Activated T-cell treated with anti-CD3 and anti-CD28 coated beads for 1 hour (primary cell): ENCODE results near the gene NEURL1.
"Not testable (repeated sequence)": the region's sequence is repeated elsewhere in the genome, so short reads cannot be mapped to it uniquely, and the experiment has no call there.

Experiments
- DNase-seq: peaks from one replicate; pipeline ENCODE4 v3.0.0-alpha.2; 2020; ENCODE audit warnings: low read depth

NEURL1 gene

GRCh38 chr10:103495321-103495720 lies 1.8 kb downstream of the NEURL1 start:
- DNase-seq, result no peak

DNA sequence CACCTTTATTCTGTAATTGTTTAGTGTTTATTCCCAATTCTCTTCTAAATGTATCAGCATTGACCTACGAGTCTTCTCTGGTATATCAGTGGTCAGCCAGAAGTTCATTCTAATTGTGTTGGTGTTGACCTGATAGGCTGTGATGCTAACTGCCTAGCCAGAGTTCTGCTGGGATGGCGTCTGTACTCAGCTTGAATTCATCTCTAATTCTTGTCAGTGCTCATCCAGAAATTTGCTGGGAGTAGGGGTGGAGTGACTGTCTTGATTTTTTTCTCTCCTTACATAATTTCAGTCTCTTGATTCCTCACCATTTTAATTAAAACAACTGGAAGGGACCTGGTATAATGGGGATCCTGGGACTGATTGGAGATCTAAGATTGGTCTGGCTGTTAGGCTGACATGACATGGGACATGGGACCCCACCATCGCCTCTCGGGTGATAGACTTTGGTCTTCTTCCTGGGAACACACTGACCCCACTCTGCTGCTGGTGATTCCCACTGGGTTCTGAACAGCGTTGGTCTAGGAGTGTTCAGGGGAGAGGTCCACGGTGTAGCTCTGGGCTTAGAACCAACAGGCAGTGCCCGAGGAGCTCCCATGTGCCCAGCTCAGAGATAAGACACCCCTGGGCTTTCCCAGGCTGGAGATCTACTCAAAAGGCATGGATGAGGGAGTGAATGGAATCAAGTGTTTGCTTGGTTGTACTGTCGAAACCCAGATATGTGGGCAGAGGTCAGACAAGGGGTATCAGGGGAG lies 3.8 kb downstream of the NEURL1 start:
- no peak for DNase-seq

DNA sequence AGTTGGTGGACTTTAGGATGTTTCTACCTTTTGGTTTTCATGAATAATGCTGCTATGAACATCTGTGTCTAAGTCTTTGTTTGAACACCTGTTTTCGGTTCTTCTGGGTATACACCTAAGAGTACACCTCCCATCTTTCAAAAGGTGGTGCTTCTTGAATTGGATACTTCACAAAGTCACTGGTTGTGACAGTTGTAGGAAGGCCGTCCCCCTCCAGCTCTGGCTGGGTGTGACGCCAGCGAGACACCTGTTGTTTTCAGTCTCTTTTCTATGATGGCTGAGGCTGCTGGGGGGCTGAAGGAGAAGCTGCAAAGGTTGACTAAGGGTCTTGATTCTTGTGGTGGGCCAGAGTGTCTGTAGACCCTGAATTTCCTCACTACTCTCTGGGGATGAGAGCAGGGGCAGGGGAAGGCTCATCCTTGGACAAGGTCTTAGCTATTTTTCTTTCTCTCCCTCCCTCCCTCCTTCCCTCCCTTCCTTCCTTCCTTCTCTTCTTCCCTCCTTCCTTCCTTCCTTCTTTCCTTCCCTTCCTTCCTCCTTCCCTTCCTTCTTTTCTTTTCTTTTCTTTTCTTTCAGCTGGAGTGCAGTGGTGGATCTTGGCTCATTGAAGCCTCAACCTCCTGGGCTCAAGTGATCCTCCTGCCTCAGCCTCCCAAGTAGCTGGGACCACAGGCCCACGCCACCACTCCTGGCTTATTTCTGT lies 5.6 kb downstream of the NEURL1 start:
- DNase-seq, result no peak

- DNase-seq, result no peak
These were observed 6.4 kb downstream of the NEURL1 start for GRCh38 chr10:103499881-103500280.

DNA sequence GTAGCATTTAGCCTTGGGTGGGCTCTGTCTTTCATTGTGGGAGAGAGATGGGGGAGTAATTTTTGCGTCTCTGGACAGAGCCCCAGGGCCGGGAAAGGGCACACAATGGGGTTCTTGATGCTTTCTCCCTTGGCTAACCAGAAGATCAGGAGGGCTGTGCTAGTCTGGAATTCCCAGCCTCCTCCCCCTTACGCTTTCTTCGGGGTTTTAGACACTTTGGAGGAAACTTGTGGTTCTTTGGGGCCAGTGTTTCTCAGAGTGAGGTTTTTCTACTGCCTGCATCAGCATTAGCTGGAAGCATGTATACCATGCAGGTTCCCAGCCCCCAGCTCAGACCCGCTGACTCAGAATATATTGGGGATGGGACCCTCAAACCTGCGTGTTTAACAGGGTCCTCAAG lies 7.0 kb downstream of the NEURL1 start:
- no peak for DNase-seq

- no peak for DNase-seq
These were observed 7.7 kb downstream of the NEURL1 start for GRCh38 chr10:103501186-103501585.

DNA sequence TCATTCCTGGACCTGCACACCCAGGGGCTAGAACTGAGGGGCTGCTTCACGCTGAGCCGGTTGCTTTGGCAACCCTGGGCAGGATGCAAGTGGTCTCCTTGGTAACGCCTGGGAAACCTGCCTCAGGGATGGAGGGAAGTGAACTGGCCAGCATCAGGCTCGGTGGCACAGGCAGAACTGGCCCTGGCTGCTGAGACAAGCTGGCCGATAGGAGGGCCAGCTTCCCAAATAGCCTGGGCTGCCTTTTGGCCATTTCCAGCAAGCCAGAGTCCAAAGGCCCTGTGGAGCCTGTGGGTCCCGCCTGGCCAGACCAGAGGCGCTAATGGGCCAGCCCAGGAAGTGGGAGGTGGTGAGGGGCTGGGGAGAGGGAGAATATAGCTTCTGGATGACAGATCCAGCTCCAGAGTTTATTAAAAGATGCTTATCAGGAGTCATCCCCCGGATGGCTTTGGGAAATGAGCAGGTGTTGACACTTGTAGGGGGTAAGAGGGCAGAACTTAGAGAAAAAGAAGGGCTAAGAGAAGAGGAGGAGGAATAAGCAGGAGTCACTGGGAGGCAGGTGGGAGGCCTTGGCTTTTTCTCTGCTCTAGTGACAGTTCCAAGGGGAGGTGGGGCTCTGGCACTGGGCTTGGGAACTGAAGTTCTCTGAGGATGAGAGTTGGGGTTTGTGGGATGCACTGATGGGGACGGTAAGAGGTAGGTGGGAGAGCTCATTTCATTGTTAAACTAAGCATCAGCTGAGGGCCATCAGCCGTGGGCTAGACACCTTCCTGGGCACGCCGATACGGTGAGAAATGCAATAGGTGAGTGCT lies 9.6 kb downstream of the NEURL1 start:
- no peak for DNase-seq

GRCh38 chr10:103503777-103504176 lies 10.3 kb downstream of the NEURL1 start:
- DNase-seq, result not testable (repeated sequence)

DNA sequence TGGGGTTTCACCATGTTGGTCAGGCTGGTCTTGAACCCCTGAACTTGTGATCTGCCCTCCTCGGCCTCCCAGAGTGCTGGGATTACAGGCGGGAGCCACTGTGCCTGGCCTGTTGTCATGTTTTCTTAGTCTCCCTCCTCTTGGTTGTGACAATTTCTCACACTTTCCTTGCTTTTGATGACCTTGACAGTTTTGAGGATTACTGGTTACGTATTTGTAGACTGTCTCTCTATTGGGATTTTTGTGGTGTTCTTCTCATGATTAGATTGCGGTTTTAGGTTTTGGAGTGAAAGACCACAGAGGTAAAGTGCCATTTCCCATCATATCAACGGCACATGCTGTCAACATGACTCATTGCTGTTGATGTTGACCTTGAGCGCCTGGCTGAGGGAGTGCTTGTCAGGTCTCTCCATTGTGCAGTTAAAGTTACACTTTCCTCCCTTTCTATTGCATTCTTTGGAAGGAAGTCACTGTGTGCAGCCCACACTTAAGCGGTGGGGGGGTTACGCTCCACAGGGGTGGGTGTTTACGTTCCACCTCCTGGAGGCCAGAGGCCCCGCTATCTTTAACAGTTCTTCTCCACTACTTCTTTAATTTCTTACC lies 10.8 kb downstream of the NEURL1 start:
- no peak for DNase-seq

- DNase-seq, result no peak
These were observed 12.6 kb downstream of the NEURL1 start for GRCh38 chr10:103506061-103506460.

- no peak for DNase-seq
These were observed 14.0 kb downstream of the NEURL1 start for GRCh38 chr10:103507235-103508191.

GRCh38 chr10:103510046-103510685 lies 16.7 kb downstream of the NEURL1 start:
- no peak for DNase-seq

GRCh38 chr10:103510791-103511752 lies 17.6 kb downstream of the NEURL1 start:
- DNase-seq, result no peak

DNA sequence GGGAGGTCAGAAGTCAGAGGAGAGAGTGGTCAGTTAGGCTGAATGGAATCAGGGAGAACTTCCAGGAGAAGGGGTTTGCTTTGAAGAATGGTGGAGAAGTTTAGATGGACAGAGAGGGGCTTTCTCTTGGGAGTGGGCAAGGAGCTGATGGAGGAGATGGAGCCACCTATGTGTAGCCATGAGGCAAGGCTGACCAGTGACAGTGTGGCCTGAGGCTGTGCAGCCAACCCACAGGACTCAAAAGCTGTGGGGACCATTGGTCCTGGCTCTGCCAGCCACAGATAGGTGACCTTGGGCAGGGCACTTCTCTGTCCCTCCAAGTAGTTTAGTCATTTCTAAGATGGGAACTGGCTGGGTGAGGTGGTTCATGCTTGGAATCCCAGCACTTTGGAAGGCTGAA lies 18.7 kb downstream of the NEURL1 start:
- no peak for DNase-seq

DNA sequence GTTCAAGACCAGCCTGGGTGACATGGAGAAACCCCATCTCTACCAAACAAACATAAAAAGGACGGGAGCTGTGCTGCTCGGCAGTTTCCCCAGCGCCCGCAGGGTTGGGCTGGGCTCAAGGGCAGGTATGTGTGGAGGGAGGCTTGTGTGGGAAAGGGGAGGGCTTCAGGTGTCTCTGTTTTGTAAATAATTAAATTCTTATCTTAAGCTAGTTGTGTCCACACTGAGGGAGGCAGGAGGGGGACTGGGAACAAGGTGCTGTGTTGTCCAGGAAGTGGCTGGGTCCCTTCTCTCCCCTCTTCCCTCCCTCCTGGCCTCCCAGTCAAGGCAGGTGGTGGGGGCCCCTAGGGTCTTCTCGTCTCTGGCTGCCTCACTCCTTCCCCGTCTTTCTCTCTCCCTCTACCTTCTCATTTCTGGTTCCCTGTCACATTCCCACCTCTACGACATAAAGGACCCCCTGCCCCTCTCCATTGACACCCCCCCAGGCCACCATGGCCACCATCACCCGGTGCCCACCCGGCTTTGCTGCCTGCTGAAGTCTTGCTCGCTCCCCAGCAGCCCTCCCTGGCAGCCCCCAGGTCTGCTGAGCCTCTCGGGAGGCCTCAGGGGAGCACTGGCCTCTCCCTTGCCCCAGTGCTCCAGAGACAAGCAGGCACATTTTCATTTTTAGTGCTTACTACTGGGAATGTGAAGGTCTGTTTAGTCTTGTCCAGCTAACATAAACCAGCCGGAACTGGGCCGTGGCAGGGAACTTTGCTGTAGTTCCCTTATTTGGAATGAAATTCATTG lies 19.3 kb downstream of the NEURL1 start:
- no peak for DNase-seq

DNA sequence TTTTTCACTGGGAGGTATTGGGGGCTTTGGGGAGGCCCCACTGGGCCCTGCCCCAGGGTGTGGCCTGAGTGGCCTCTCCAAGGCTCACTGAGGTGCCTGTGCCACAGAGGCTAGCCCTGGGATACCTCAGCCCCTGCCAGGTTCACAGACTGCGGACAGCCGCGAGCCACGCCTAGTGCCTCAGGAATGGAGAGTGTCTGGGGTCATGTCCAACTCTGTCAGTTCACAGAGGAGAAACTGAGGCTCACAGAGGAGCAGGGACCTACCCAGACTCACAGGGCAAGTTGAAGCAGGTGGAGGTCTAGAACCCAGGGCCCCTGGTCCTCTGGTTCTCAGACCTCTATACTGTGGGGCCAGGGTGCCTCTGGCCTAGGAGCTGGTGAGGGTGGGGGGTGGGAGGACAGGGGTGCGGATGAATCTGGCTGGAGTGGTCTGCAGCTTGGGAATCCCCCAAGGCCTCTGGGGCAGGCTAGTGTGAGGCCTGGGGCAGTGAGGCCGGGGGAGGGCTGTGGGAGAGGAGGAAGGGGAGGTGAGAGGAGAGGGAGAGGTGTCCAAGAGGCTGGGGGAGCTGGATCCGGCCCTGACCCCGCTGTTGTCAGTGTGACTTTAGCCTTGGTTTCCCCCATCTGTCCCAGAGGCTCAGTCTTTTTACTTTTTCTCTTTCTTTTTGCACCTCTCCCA lies 20.0 kb downstream of the NEURL1 start:
- DNase-seq, result no peak

DNA sequence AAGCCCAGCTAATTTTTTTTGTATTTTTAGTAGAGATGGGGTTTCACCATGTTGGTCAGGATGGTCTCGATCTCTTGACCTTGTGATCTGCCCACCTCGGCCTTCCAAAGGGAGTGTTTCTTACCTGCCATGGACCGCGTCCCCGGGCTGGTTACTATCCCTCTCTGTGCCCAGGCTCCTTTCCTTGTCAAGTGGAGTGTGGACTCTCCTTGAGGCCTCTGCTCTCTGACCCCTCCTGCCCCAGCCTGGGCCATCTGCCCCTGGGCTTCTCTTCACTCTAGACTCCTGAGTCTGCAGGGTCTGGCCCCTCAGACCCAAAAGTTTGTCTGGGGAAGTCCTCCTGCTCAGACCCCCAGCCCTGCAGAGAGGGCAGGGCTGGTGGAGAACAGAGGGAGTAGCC lies 20.7 kb downstream of the NEURL1 start:
- no peak for DNase-seq
